Esophagus muscularis mucosa (tissue), 3 donors: ENCODE data around the gene B4GALT3.

Experiments used
- POLR2A ChIP-seq: fragments of 450-650 bp; IDR thresholded peaks from one replicate; pipeline ENCODE4 v1.6.1; 2017; ENCODE audit warnings: antibody characterized with exemption, moderate library complexity, mild to moderate bottlenecking, low read depth
- POLR2AphosphoS5 ChIP-seq, 2 donors: sonication (generic); formaldehyde crosslinking; IDR thresholded peaks; one replicate each; pipeline ENCODE4 v1.6.1; 2017; ENCODE audit warnings: antibody characterized with exemption in 2 of 2
- TF ChIP-seq, protein P1 (sequence below), 3 experiments: fragments of 200-600 bp in 2 of 3; fragments of 450-650 bp in 1 of 3; sonication (generic) in 2 of 3; IDR thresholded peaks; one replicate each; pipeline ENCODE4 v1.5.1; 2017 to 2019; ENCODE audit warnings: antibody characterized with exemption in 3 of 3, mild to moderate bottlenecking in 2 of 3, moderate library complexity in 1 of 3

DNA sequence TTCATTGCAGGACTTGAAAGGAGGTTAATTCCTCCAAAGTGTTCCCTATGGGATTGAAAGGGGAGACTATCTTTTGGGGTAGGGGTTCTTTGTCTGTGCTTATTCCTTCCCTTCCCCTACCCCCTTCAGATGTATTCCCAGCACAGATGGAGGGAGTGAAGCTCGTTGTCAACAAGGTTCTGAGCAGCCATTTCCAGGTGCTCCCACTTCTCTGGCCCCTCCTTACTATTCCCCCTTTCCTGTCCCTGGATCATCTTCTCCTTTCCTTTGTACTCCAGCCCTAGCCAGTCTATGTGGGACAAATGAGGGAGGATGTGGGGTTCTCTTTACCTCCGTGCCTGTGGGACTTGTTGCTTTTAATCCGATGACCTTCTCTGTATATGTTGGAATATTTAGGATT, 49.5 kb upstream of the B4GALT3 start:
- TF ChIP-seq, protein P1, sequence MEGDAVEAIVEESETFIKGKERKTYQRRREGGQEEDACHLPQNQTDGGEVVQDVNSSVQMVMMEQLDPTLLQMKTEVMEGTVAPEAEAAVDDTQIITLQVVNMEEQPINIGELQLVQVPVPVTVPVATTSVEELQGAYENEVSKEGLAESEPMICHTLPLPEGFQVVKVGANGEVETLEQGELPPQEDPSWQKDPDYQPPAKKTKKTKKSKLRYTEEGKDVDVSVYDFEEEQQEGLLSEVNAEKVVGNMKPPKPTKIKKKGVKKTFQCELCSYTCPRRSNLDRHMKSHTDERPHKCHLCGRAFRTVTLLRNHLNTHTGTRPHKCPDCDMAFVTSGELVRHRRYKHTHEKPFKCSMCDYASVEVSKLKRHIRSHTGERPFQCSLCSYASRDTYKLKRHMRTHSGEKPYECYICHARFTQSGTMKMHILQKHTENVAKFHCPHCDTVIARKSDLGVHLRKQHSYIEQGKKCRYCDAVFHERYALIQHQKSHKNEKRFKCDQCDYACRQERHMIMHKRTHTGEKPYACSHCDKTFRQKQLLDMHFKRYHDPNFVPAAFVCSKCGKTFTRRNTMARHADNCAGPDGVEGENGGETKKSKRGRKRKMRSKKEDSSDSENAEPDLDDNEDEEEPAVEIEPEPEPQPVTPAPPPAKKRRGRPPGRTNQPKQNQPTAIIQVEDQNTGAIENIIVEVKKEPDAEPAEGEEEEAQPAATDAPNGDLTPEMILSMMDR (IDR thresholded peaks at IDR 0.05) = no peak
- TF ChIP-seq POLR2AphosphoS5 (IDR thresholded peaks at IDR 0.05) = no peak
- no peak for TF ChIP-seq POLR2A
